Glutamatergic neuron (in vitro differentiated cells): ENCODE data around the gene RASL10A. TPM values are rescaled to one million over a fixed set of nuclear protein-coding genes. Genes with fewer than 3 reads are reported as not detected.
A peak's percentile ranks its signal among the peaks of the same experiment; 100 is the strongest.

Experiments
- DNase-seq: peaks from one replicate; pipeline ENCODE4 v3.0.0; 2022
- H3K27ac Mint-ChIP-seq: one replicate; pipeline ENCODE4 v1.8.0; 2020; ENCODE audit warnings: mild to moderate bottlenecking, mixed read lengths, inconsistent platforms; ENCODE audit not compliant: unreplicated experiment
- H3K27me3 Mint-ChIP-seq: one replicate; pipeline ENCODE4 v1.8.0; 2020; ENCODE audit warnings: mild to moderate bottlenecking, moderate library complexity, mixed read lengths, inconsistent platforms; ENCODE audit not compliant: unreplicated experiment
- H3K36me3 Mint-ChIP-seq: one replicate; pipeline ENCODE4 v1.8.0; 2020; ENCODE audit warnings: mild to moderate bottlenecking, mixed read lengths, inconsistent platforms; ENCODE audit not compliant: unreplicated experiment
- H3K4me1 Mint-ChIP-seq: one replicate; pipeline ENCODE4 v1.8.0; 2020; ENCODE audit warnings: mild to moderate bottlenecking, low read depth, mixed read lengths, inconsistent platforms; ENCODE audit not compliant: unreplicated experiment
- H3K4me3 Mint-ChIP-seq: one replicate; pipeline ENCODE4 v1.8.0; 2020; ENCODE audit warnings: mild to moderate bottlenecking, mixed read lengths, inconsistent platforms; ENCODE audit not compliant: unreplicated experiment
- H3K9me3 Mint-ChIP-seq: one replicate; pipeline ENCODE4 v1.8.0; 2020; ENCODE audit warnings: mild to moderate bottlenecking, moderate library complexity, mixed read lengths, inconsistent platforms; ENCODE audit not compliant: unreplicated experiment
- total RNA-seq: library from RNA; stranded (reverse); fragmentation: NEBNext Ultra II Directional; extraction: Animal tissue kit (Norgen Biotek cat#: 25700); gene quantifications from one replicate; pipeline ENCODE4 v1.2.1, GENCODE V29; 2021; ENCODE audit not compliant: unreplicated experiment
- TF ChIP-seq, protein P1 (sequence below): fragments of 200-600 bp; sonication (generic); IDR thresholded peaks from one replicate; pipeline ENCODE4 v1.5.0; 2021; ENCODE audit not compliant: partially characterized antibody, unreplicated experiment

RASL10A gene
- total RNA-seq, 1 donor from 2014 or later, result 1.3 TPM

DNA sequence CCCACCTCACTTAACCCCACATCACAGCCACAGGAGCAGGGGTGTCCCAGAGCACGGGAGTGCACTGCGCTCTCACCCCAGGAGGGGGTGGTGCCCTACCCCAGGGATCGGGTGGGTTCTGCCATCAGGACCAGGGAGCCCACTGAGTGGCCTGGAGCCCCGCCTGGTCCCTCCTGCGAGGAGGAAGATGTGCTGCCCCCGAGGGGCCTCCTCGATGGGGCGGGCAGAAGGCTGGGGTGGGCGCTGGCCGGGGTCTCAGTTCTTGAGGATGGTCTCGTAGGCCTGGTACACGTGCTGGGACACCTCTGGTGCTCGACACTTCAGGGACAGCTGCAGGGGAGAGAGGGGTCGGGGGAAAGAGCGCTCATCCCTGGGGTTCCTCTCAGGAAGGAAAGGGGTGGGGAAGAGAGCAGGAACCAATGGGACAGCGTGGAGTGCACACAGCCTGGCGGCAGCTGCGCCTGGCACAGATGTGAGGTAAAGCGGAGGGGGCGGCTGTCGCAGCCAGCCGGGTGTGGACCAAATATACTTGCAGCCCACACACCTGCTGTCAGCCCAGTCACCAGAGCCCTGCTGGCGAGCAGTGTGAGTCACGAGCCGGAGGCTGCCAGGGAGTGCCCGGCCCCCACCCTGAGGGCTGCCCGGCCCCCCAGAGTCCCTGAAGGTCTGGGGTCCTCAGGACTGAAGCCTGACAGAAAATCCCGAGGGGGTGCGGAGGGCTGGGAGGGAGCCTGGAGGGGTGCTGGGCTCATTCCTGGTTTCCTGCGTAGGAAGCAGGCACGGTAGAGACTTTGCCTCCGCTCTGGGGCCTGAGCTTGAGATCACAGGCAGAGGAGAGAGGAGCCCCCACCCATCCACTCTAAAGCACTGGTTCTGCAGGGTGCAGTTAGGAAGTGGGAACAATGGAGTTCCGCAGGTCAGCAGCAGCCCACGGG is 13.3 kb upstream of the RASL10A start:
- Mint-ChIP-seq H3K4me1 (peaks cover 14% of the 10 kb centered on the region), H3K4me3 (no peak overlapping the region), H3K27ac (peak overlapping the region; percentile 75), H3K27me3 (peaks cover 2% of the 10 kb centered on the region), H3K36me3 (no peaks in the 10 kb centered on the region), H3K9me3 (peaks cover 5% of the 10 kb centered on the region)
- TF ChIP-seq, protein P1, sequence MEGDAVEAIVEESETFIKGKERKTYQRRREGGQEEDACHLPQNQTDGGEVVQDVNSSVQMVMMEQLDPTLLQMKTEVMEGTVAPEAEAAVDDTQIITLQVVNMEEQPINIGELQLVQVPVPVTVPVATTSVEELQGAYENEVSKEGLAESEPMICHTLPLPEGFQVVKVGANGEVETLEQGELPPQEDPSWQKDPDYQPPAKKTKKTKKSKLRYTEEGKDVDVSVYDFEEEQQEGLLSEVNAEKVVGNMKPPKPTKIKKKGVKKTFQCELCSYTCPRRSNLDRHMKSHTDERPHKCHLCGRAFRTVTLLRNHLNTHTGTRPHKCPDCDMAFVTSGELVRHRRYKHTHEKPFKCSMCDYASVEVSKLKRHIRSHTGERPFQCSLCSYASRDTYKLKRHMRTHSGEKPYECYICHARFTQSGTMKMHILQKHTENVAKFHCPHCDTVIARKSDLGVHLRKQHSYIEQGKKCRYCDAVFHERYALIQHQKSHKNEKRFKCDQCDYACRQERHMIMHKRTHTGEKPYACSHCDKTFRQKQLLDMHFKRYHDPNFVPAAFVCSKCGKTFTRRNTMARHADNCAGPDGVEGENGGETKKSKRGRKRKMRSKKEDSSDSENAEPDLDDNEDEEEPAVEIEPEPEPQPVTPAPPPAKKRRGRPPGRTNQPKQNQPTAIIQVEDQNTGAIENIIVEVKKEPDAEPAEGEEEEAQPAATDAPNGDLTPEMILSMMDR, result no peak
- DNase-seq, result peak; percentile 54

DNA sequence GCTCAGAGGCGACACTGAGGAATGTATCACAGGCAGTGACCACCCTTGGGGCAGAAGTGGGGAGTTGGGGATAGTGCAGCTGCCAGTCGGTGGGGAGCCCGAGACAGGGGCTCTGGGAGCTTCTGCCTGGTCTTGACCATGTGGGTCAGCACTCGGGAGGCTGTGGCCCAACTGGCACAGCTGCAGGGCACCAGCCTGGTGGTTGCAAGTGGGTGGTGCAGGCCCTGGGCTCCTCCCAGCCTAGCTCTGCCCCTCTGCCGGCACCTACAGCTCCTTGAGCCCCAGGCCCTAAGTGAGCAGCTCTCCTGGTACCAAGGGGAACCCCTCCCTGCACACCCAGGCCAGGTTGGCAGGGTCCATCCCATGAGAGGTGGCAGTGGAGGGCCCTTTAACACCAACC is 12.6 kb upstream of the RASL10A start:
- H3K4me1 Mint-ChIP-seq, result peaks cover 14% of the 10 kb centered on the region
- H3K27me3 Mint-ChIP-seq, result peaks cover 2% of the 10 kb centered on the region
- DNase-seq, result no peak
- TF ChIP-seq, protein P1, result peak; percentile 46
- H3K9me3 Mint-ChIP-seq, result peaks cover 5% of the 10 kb centered on the region
- H3K36me3 Mint-ChIP-seq, result no peaks in the 10 kb centered on the region
- no peak overlapping the region for H3K27ac Mint-ChIP-seq
- no peak overlapping the region for H3K4me3 Mint-ChIP-seq

DNA sequence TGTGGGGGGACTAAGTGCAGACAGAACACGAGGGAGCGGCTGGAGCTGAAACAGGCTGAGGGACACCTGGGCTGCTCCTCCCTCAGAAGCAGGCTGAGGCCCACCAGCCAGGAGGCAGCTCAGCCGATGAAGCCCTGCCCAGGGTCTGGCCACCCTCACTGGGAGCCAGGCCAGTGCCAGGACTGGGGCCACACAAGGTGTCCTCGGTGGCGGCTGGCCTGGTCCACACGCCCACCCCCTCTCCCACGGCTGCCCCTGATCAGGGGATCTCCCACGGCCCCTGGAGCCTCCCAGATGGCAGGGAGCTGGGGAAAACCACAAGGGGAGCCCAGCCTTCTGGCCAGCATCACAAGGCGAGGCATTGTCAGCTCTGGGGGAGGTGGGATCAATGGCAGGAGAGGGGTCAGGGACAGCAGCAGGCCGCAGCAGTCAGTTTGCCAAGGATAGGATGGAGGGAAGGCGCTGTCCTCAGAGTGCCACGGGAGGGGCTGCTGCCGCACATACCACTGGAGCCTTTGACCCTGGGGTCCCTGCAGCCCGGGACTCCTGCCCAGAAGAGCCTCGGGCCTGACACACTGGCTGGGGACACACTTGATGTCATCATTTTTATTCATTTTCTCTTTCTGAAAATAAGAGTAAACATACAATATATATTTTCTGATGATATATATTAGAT is 11.7 kb upstream of the RASL10A start:
- Mint-ChIP-seq H3K4me3 (no peak overlapping the region), H3K27ac (no peak overlapping the region), H3K27me3 (peaks cover 2% of the 10 kb centered on the region), H3K36me3 (no peaks in the 10 kb centered on the region), H3K4me1 (peaks cover 11% of the 10 kb centered on the region), H3K9me3 (peaks cover 7% of the 10 kb centered on the region)
- TF ChIP-seq, protein P1, result no peak
- DNase-seq, result no peak

DNA sequence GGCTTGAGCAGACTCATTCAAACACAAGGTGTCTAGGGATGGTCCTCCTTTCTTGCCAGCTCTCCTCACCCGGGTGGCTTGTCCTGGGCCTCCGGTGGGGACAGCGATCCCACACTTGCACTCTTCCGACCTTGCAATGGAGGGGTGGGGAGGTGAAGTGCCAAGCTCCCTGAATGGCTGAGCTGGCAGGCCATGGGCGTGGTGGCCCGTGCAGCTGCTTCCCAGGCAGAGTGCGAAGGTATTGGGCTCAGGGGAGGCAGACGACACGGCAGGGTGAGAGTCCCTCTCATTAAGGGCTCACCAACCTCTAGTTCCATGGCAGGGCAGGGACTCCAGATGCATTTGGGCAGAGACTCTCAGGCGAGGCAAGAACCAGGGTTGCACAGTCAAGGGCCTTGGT is 11.0 kb upstream of the RASL10A start:
- Mint-ChIP-seq H3K36me3 (no peaks in the 10 kb centered on the region), H3K4me1 (peaks cover 9% of the 10 kb centered on the region), H3K9me3 (peaks cover 7% of the 10 kb centered on the region), H3K27ac (peak overlapping the region; percentile 33), H3K4me3 (no peak overlapping the region), H3K27me3 (peaks cover 2% of the 10 kb centered on the region)
- no peak for DNase-seq
- TF ChIP-seq, protein P1, result no peak
